PFSK-1 (cell line): ENCODE data around the gene TSPAN15.

Experiments
- FOXP2 ChIP-seq: optimal IDR thresholded peaks from 2 replicates; pipeline ENCODE3; 2011; ENCODE audit warnings: borderline replicate concordance, control low read depth, inconsistent platforms; ENCODE audit not compliant: insufficient read depth; ENCODE audit errors: extremely low read length, extremely low read depth
- POLR2AphosphoS5 ChIP-seq: IDR thresholded peaks from 2 replicates; pipeline ENCODE4 v1.6.1; 2012; ENCODE audit warnings: low read depth, mild to moderate bottlenecking, control low read depth, low read length, moderate library complexity
- REST ChIP-seq, 2 experiments: IDR thresholded peaks; 2 replicates each; pipeline versions ENCODE4 v1.6.1 to v1.8.0; 2011 to 2012; ENCODE audit warnings: low read depth in 2 of 2, low read length in 2 of 2, control low read depth in 1 of 2, inconsistent platforms in 1 of 2, mild to moderate bottlenecking in 1 of 2, moderate library complexity in 1 of 2; ENCODE audit not compliant: insufficient read depth in 1 of 2
- SIN3A ChIP-seq: IDR thresholded peaks from 2 replicates; pipeline ENCODE4 v1.6.1; 2012; ENCODE audit warnings: mild to moderate bottlenecking, low read length, moderate library complexity, borderline replicate concordance; ENCODE audit not compliant: insufficient read depth
- TAF1 ChIP-seq: IDR thresholded peaks from 2 replicates; pipeline ENCODE4 v1.6.1; 2012; ENCODE audit warnings: low read length, control low read depth, borderline replicate concordance; ENCODE audit not compliant: insufficient read depth

TSPAN15 gene

DNA sequence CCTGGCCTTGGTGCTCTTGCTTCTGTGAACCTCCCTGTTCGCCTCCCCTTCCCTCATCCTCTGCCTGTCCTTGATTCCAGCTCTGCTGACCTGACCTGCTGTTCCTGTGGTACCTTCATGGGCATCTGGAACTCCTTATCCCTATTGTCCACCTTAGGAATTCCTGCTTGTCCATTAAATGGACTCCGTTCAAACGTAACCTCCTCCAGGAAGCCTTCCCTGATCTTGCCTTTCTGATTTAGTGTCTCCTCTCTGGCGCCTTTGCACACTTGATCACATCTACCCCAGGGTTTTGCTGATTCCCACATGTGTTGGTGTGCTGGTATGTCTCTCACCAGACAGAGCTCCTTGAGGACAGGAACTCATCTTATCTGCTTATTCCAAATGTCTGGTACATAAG lies 20.9 kb downstream of the TSPAN15 start:
- TF ChIP-seq POLR2AphosphoS5 (no peak), REST (IDR thresholded peaks at IDR 0.05; ENCODE audit: insufficient read depth in 1 of 2, low read depth in 2 of 2, low read length in 2 of 2) (no peak), TAF1 (no peak), FOXP2 (no peak), SIN3A (no peak)

DNA sequence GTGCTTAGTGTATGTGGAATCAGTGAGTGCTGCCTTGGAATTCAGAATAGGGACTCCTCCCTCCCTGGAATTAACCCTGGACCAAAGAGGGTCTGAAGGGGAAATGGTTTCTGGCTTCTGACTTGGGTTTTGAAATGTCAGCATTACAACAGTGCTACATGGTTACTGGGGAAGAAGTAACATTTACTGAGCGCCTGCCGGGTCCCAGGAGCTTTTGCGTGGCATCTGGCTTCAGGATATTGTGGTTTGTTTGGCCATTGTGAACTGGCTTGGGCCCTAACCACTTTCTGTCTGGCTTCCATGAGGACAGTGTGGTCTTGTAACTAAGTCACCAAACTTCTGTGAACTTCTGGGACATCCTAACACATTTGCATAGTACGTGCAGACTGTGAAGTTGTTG lies 21.3 kb downstream of the TSPAN15 start:
- TF ChIP-seq FOXP2 = no peak
- no peak for TF ChIP-seq REST (IDR thresholded peaks at IDR 0.05; ENCODE audit: insufficient read depth in 1 of 2, low read depth in 2 of 2, low read length in 2 of 2)
- no peak for TF ChIP-seq TAF1
- TF ChIP-seq SIN3A = no peak
- no peak for TF ChIP-seq POLR2AphosphoS5

DNA sequence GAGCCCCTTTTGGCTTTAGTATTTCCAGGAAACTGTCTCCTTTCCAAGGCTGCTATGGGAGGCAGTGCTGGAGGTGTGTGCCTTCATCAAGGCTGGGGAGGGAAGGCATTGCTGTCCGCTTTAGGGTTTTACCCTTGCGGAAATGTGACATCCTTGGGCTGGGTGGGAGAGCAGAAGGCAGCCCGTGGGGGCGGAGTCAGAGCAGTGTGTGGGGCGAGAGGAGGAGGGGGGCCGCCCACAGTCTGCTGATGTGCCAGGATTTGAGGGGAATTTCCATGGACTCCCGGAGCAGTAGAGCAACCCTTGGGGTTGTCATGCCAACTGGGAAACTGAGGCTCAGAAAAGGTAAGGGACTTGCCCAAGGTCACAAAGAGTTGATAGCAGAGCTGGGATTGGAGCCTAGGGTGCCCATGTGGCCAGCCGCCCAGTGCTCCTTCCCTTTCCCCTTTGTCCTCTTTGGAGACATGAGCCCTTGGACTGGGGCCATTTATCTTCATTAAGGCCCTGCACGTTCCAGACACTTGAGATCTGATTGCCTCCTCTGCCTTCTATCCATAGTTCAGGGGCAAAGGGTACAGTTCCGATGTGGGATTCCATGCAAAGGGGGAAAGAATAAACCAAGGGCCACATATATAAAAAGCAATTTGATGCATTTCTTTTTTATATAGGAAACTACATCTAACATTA lies 22.2 kb downstream of the TSPAN15 start:
- TF ChIP-seq REST (IDR thresholded peaks at IDR 0.05; ENCODE audit: insufficient read depth in 1 of 2, low read depth in 2 of 2, low read length in 2 of 2) = no peak
- TF ChIP-seq FOXP2 = no peak
- TF ChIP-seq TAF1 = no peak
- no peak for TF ChIP-seq POLR2AphosphoS5
- no peak for TF ChIP-seq SIN3A

GRCh38 chr10:69474742-69475432 lies 23.6 kb downstream of the TSPAN15 start:
- TF ChIP-seq FOXP2 (no peak), TAF1 (no peak), POLR2AphosphoS5 (no peak), SIN3A (no peak), REST (IDR thresholded peaks at IDR 0.05; ENCODE audit: insufficient read depth in 1 of 2, low read depth in 2 of 2, low read length in 2 of 2) (no peak)
